Endothelial cell of umbilical vein (primary cell): ENCODE data around the gene CRACR2B. TPM values are rescaled to one million over a fixed set of nuclear protein-coding genes. Genes with fewer than 3 reads are reported as not detected.

Source experiments
- BruUV-seq: library from RNA; stranded (reverse); fragments of 400-500 nt; replicated peaks from 2 replicates; lab custom pipeline; 2021; lab: Mats Ljungman, UMichigan
- CTCF ChIA-PET: fragments of 300-600, 350-600 bp; sonication (Branson Sonifier 250); formaldehyde crosslinking; loops from one replicate; lab custom pipeline; 2021; ENCODE audit warnings: antibody characterized with exemption, inconsistent platforms; lab: Charles Lee
- POLR2A ChIA-PET: fragments of 300-600, 350-600 bp; sonication (Branson Sonifier 250); formaldehyde crosslinking; loops from one replicate; lab custom pipeline; 2021; ENCODE audit warnings: antibody characterized with exemption, inconsistent platforms; lab: Charles Lee
- DNase-seq: peaks from one replicate; pipeline ENCODE4 v3.0.0-alpha.2; 2011; ENCODE audit warnings: low read depth, low spot score
- FAIRE-seq: peaks from 2 replicates; lab custom pipeline; 2011; peaks lifted over from hg19 to GRCh38; lab: Jason Lieb, UNC
- H2AFZ ChIP-seq: 2 replicates; pipeline ENCODE4 v1.6.0; 2012; ENCODE audit warnings: low read depth, low read length, control low read depth, inconsistent platforms
- H3K27ac ChIP-seq: 2 replicates; pipeline ENCODE4 v1.5.1; 2011; ENCODE audit warnings: low read depth, mild to moderate bottlenecking, control low read depth, low read length, moderate library complexity; ENCODE audit not compliant: insufficient read depth
- H3K27me3 ChIP-seq, 2 experiments: 2 replicates each; pipeline versions ENCODE4 v1.6.0 to v1.6.1; 2011; ENCODE audit warnings: low read length in 2 of 2, mixed read lengths in 1 of 2; ENCODE audit not compliant: control insufficient read depth in 2 of 2, insufficient read depth in 2 of 2
- H3K36me3 ChIP-seq, 2 experiments: 2 replicates in 1 of 2; 3 replicates in 1 of 2; pipeline ENCODE4 v1.5.1; 2011; ENCODE audit warnings: low read length in 2 of 2, mild to moderate bottlenecking in 1 of 2, moderate library complexity in 1 of 2; ENCODE audit not compliant: control insufficient read depth in 2 of 2, insufficient read depth in 2 of 2; ENCODE audit errors: extremely low read depth in 1 of 2
- H3K4me1 ChIP-seq: 3 replicates; pipeline ENCODE4 v1.5.1; 2011; ENCODE audit warnings: mild to moderate bottlenecking, low read length; ENCODE audit not compliant: control insufficient read depth, insufficient read depth; ENCODE audit errors: extremely low read depth
- H3K4me2 ChIP-seq: 2 replicates; pipeline ENCODE4 v1.6.1; 2011; ENCODE audit warnings: low read length, control low read depth, mixed read lengths; ENCODE audit not compliant: insufficient read depth
- H3K4me3 ChIP-seq, 3 experiments: fragments of 200-600 bp in 1 of 3; sonication (generic), shearing (Covaris generic) in 1 of 3; replicated peaks in 1 of 3; 2 replicates each; pipeline ENCODE4 v1.5.1; 2011 to 2016; ENCODE audit warnings: control low read depth in 3 of 3, low read length in 3 of 3, mild to moderate bottlenecking in 2 of 3, inconsistent platforms in 1 of 3, low read depth in 1 of 3, moderate library complexity in 1 of 3; ENCODE audit not compliant: insufficient read depth in 1 of 3
- H3K79me2 ChIP-seq: 2 replicates; pipeline ENCODE4 v1.6.0; 2012; ENCODE audit warnings: low read length, inconsistent platforms; ENCODE audit not compliant: control insufficient read depth, insufficient read depth
- H3K9ac ChIP-seq: replicated peaks from 2 replicates; pipeline ENCODE3; 2011; ENCODE audit warnings: low read length, control low read depth; ENCODE audit not compliant: insufficient read depth; ENCODE audit errors: extremely low read depth
- H3K9me1 ChIP-seq: replicated peaks from 3 replicates; pipeline ENCODE4 v1.6.0; 2011; ENCODE audit warnings: mild to moderate bottlenecking, low read length; ENCODE audit not compliant: control insufficient read depth, insufficient read depth; ENCODE audit errors: extremely low read depth
- H3K9me3 ChIP-seq: replicated peaks from 2 replicates; pipeline ENCODE4 v1.5.1; 2012; ENCODE audit warnings: low read length, inconsistent platforms; ENCODE audit not compliant: control insufficient read depth, insufficient read depth
- H4K20me1 ChIP-seq: replicated peaks from 2 replicates; pipeline ENCODE3; 2011; ENCODE audit warnings: mild to moderate bottlenecking, low read length; ENCODE audit not compliant: control insufficient read depth, insufficient read depth; ENCODE audit errors: extremely low read depth
- FOS ChIP-seq: IDR thresholded peaks from 2 replicates; pipeline ENCODE4 v1.6.1; 2011; ENCODE audit warnings: mild to moderate bottlenecking, low read length, moderate library complexity, borderline replicate concordance; ENCODE audit not compliant: insufficient read depth
- GATA2 ChIP-seq: IDR thresholded peaks from 2 replicates; pipeline ENCODE4 v1.7.0; 2011; ENCODE audit warnings: low read depth, mild to moderate bottlenecking, moderate library complexity, mixed read lengths, low read length; ENCODE audit not compliant: insufficient read length, insufficient read depth
- JUN ChIP-seq: IDR thresholded peaks from 2 replicates; pipeline ENCODE4 v1.6.1; 2011; ENCODE audit warnings: borderline replicate concordance, low read depth; ENCODE audit not compliant: insufficient read length, insufficient read depth
- MYC ChIP-seq: IDR thresholded peaks from one replicate; pipeline ENCODE4 v1.6.1; 2011; ENCODE audit warnings: mild to moderate bottlenecking, low read depth, low read length
- POLR2A ChIP-seq: IDR thresholded peaks from 2 replicates; pipeline ENCODE4 v1.6.1; 2012; ENCODE audit warnings: low read depth, mild to moderate bottlenecking, control low read depth, low read length
- POLR2AphosphoS5 ChIP-seq: IDR thresholded peaks from 2 replicates; pipeline ENCODE4 v1.6.1; 2012; ENCODE audit warnings: low read depth, mild to moderate bottlenecking, control low read depth, low read length, moderate library complexity; ENCODE audit not compliant: insufficient read depth
- dilution Hi-C: fragments of 300-500 bp; cut with MboI; formaldehyde crosslinking; loops from one replicate; pipeline ENCODE4 v1.15.0; 2019; ENCODE audit warnings: low sequenced_read_pairs; ENCODE audit not compliant: extremely low pct_ligation_motif_present
- intact Hi-C: fragments of 100-400 bp; cut with micrococcal nuclease; formaldehyde crosslinking; loops from one replicate; pipeline ENCODE4 v1.10.0; 2022
- polyA plus RNA-seq, 4 experiments: library from polyadenylated mRNA; depleted of rRNA in 3 of 4; stranded (reverse) in 3 of 4; unstranded in 1 of 4; fragments of >200 nt; gene quantifications; 2 replicates each; pipeline versions ENCODE4 v1.2.1 to v1.2.3, GENCODE V29; 2011 to 2012; ENCODE audit warnings: missing spikeins in 1 of 4
- total RNA-seq: library from RNA; stranded (reverse); gene quantifications from 2 replicates; pipeline ENCODE4 v1.2.3, GENCODE V29; 2021
- TF ChIP-seq, protein P1 (sequence below): IDR thresholded peaks from 2 replicates; pipeline ENCODE4 v1.6.1; 2011; ENCODE audit not compliant: insufficient read depth, insufficient read length
- TF ChIP-seq, protein P2 (sequence below), 2 donors: IDR thresholded peaks; 1 replicate in 1 of 2; 2 replicates in 1 of 2; pipeline ENCODE4 v1.5.1; 2011; ENCODE audit warnings: low read length in 2 of 2, mild to moderate bottlenecking in 2 of 2, moderate library complexity in 2 of 2, control low read depth in 1 of 2, inconsistent platforms in 1 of 2, low read depth in 1 of 2; ENCODE audit not compliant: insufficient read depth in 1 of 2; ENCODE audit errors: extremely low read depth in 1 of 2

Gene CRACR2B
- total and polyA plus RNA-seq, 2 donors (not counting 3 experiments of a cell fraction or from before 2014, with no cell fraction given): 8.4 to 9.3 TPM

DNA sequence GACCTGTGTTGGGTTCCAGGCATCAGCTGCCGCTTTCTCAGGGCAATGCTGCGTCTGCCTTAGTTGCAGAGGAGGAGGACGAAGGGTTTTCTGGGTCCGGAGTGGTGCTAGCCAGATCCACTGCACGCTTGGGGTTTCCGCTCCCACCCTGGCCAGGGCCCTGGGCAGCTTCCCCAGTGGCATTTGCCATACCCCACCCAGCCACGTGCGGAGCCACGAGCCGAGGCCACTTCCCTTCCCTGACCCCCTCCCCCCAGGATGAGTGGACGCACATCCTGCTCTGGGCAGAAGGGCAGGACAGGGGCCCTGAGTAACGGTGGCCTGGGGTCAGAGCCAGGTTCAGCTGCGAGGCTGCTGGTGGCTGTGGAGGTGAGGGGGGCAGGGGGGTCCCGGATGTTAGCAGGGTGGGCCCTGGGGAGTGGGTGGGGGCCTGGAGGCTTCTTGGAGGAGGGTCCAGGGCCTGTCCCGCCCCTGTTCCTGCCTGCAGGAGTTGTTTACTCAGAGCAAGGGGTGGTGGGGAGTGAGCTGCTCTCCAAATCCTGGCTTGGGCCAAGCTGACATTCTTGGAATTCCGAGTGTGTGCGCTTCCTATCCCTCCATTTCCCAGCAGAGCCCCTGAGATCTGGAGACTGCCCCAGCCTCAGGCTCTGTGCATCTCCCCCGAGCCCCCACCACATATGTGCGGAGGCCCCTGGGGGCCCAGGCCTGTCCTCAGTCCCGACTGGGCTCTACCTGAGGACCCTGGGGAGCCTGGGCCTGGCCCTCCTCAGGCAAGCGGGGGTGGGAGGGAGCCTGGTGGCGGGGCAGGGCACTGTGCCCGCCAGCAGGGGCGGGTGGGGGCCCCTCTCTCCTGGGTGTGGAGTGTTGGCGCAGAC, 16.3 kb downstream of the CRACR2B start:
- Histone ChIP-seq H3K4me2 (peak overlapping the region; percentile 82), H3K9ac (peak overlapping the region; percentile 92), H3K4me1 (peaks cover 39% of the 10 kb centered on the region), H3K36me3 (peaks cover 7 to 14% of the 10 kb centered on the region in 2 experiments), H2AFZ (no peak overlapping the region), H3K27me3 (no peaks in the 10 kb centered on the region), H3K4me3 (peak overlapping the region in 2 of 3 experiments; percentile 8 to 94), H3K9me1 (no peaks in the 10 kb centered on the region), H4K20me1 (no peaks in the 10 kb centered on the region), H3K9me3 (no peaks in the 10 kb centered on the region), H3K27ac (peak overlapping the region; percentile 83), H3K79me2 (peaks cover 43% of the 10 kb centered on the region)
- dilution Hi-C loops: no loop called here
- TF ChIP-seq, protein P1, sequence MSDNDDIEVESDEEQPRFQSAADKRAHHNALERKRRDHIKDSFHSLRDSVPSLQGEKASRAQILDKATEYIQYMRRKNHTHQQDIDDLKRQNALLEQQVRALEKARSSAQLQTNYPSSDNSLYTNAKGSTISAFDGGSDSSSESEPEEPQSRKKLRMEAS: peak; percentile 91
- no peak for TF ChIP-seq GATA2
- TF ChIP-seq, protein P2, sequence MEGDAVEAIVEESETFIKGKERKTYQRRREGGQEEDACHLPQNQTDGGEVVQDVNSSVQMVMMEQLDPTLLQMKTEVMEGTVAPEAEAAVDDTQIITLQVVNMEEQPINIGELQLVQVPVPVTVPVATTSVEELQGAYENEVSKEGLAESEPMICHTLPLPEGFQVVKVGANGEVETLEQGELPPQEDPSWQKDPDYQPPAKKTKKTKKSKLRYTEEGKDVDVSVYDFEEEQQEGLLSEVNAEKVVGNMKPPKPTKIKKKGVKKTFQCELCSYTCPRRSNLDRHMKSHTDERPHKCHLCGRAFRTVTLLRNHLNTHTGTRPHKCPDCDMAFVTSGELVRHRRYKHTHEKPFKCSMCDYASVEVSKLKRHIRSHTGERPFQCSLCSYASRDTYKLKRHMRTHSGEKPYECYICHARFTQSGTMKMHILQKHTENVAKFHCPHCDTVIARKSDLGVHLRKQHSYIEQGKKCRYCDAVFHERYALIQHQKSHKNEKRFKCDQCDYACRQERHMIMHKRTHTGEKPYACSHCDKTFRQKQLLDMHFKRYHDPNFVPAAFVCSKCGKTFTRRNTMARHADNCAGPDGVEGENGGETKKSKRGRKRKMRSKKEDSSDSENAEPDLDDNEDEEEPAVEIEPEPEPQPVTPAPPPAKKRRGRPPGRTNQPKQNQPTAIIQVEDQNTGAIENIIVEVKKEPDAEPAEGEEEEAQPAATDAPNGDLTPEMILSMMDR (IDR thresholded peaks at IDR 0.05; ENCODE audit: extremely low read depth in 1 of 2, insufficient read depth in 1 of 2, low read depth in 1 of 2, low read length in 2 of 2): peak in 1 of 2 donors; percentile 15
- no peak for TF ChIP-seq JUN
- TF ChIP-seq POLR2AphosphoS5: peak; percentile 98
- peak; percentile 99 for TF ChIP-seq MYC
- peak; percentile 68 for TF ChIP-seq POLR2A
- TF ChIP-seq FOS: peak; percentile 74
- POLR2A ChIA-PET: interaction anchor here (0.5 to 4.1 kb wide), 8 partner anchors 10 to 59 kb away, joined by 3 to 28 read pairs (median 6); partner anchors contain the start of genes CD151, PNPLA2 and RPLP2
- intact Hi-C loops: loop anchor here (1.0 to 2.0 kb wide), 3 partner anchors 9 to 67 kb away; partner anchors contain the start of genes CHID1 and RPLP2
- DNase-seq (peak; percentile 91), FAIRE-seq (peak; percentile 94)
- CTCF ChIA-PET: interaction anchor here (1.2 to 3.3 kb wide), 5 partner anchors 10 to 207 kb away, joined by 4 to 19 read pairs (median 6); partner anchors contain the start of genes AP2A2 and CD151
- BruUV-seq: no TSS peak
